Posterior cingulate gyrus (tissue), 11 donors: Measurements from ENCODE around the gene FILIP1.

Experiments
- DNase-seq, 10 donors: peaks; one replicate each; pipeline versions ENCODE4 v3.0.0 to v3.0.0-alpha.2; 2020 to 2021; ENCODE audit warnings: mixed read lengths in 3 of 10
- intact Hi-C: fragments of 100-400 bp; cut with DNase I; formaldehyde crosslinking; loops from one replicate; pipeline ENCODE4 v1.15.1; 2023

The FILIP1 gene

DNA sequence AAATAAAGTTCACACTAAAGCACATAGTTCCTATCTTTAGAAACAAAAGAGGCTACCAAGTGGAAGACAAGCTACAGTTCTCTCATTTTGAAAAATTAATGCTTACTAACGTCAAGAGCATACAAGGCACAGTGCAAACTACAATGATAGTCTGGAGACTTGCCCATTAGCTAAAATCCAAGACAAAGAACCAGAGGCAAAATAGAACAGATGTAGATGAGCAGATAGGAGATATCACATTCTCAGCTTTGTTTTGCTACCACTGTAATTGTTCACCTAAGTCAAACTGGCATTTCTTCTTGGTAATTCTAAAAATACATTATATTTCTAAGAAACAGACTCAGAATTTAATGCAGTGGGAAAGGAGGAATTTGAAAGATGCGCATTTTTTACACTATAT is 214.2 kb downstream of the FILIP1 start:
- intact Hi-C loops, result no loop called here
- no peak for DNase-seq

GRCh38 chr6:75278474-75279077 is 215.0 kb downstream of the FILIP1 start:
- no peak for DNase-seq
- intact Hi-C loops, result no loop called here

DNA sequence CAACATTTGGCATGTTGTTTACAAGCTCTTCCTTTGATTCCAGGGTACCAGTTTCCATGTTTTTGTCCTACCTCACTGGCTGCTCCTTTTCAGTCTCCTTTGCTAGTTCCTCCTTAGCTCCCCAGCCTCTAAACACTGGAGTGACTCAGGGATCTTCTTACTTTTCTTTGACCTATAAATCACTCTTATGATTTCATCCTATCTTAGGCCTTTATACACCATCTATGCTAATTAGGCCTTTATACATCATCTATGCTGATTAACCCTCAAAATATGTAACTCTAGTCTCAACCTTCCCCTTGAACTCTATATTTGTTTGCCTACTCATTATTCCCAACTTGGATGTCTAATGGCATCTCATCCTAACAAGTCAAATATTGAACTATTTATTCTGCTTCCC is 218.5 kb downstream of the FILIP1 start:
- intact Hi-C loops, result no loop called here
- no peak for DNase-seq

DNA sequence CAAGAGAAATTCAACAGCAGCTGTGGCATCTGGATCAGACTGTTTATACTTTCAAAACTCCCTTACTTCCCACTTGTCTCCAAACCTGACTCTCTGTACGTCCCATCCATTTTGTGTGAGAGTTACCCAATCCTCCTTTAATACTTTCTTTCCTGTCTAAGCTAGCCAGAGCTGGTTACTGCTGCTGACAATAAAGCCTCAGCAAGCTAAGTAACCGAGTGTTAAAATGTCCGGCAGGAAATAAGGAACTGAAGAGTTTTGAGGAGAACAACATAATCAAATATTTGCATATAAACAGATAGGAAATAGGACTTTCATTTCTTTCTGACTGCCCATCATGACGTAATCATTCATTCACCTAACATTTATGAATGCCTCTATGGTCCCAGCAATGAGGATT is 220.6 kb downstream of the FILIP1 start:
- DNase-seq, result no peak
- intact Hi-C loops, result no loop called here

GRCh38 chr6:75272145-75272840 is 221.3 kb downstream of the FILIP1 start:
- no peak for DNase-seq
- intact Hi-C loops, result no loop called here

GRCh38 chr6:75268988-75269354 is 224.6 kb downstream of the FILIP1 start:
- intact Hi-C loops, result no loop called here
- DNase-seq, result no peak

DNA sequence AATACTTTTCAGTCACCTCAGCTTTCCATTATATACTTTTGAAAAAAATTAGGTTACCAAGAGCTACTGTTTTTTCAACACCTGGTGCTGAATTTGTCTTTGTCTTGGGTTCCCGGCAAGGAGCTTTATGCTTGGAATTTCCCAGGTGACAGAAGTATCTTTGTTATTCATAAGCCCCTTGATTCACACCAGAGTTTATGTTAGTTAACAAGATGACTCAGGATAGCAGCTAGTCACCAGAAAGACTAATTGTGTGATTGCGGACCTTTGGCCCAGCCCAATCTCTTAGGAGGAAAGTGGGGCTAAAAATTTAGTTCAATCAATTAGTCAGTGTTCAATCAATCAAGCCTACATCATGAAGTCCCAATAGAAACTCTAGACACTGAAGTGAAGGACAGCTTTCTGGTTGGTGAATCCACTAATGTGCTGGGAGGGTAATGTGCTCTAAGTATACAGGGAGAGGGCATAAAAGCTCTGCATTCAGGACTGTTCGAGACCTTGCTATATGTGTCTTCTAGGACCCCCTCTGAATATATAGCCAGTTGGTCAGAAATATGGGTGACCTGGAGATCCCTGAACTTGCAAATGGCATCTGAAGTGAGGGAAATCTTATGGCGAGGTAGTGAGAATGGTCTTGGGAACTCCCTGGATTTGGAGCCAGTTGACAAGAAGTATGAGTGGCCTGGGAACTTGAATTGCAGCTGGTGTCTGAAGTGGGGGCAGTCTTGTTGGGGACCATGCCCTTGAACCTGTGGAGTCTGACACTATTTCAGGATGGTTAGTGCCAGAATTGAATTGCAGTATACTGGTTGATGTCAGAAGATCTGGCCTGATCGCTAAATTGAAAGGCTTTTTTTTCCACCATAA is 225.2 kb downstream of the FILIP1 start:
- intact Hi-C loops, result no loop called here
- peak in 1 of 10 donors; percentile 35 for DNase-seq

DNA sequence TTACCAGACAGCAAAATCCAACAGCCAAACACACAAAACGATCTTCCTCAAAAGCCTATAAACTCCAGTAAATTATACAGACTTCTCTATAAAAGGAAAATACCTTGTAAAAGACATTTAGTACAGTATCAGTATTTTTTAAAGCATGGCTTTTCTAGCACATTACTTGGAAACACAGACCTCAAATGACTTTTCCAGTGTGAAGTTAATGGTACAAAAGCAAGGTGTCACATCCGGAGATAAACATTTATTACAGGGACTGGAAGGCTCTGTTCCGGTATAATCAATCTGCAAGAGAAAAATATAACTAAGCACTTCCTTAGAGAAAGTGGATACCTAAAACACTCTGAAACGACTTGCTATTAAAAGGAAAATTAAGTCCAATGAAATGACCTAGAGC is 226.1 kb downstream of the FILIP1 start:
- intact Hi-C loops, result no loop called here
- DNase-seq, result no peak

- intact Hi-C loops, result loop anchor here (1.0 kb wide), 1 partner anchor 259 kb away; no protein-coding TSS in a partner anchor
- no peak for DNase-seq
These were observed 226.8 kb downstream of the FILIP1 start for GRCh38 chr6:75266716-75267291.

DNA sequence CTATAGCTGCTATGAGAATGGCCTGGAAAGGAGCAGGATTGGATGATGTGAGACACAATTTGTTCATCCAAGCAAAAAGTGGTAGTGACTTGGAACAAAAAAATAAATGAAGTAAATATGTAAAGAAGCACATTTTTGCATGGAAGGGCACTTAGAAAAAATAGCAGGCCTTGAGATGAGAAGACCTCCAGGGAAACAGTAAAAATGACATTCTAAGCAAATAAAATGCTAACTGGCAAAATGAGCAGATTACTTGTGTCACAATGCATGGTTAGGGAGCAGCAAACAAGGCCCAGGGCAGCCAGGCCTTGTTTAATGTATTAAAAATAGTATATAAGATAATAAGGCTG is 230.2 kb downstream of the FILIP1 start:
- intact Hi-C loops, result no loop called here
- DNase-seq, result no peak

- DNase-seq, result no peak
- intact Hi-C loops, result no loop called here
These were observed 230.7 kb downstream of the FILIP1 start for GRCh38 chr6:75262716-75263400.

DNA sequence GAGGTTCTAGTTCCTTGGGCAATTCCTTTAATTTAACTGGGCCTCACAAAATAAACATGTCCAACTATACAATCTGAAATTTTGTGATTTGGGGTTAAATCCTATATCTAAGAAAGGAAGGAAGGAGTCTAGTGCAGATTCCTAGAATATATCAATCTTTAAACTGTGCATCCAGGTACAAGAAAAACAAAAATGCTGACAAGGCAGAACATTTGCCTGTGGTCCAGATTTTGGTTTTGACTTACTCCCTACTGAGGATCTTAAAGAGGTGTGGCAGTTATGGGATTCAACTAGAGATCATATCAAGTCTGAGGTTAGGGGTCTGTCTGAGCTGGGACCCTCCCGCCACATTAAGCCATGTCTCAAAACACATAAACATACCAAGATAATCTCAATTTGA is 232.3 kb downstream of the FILIP1 start:
- intact Hi-C loops, result no loop called here
- no peak for DNase-seq

GRCh38 chr6:75257343-75258087 is 236.1 kb downstream of the FILIP1 start:
- no peak for DNase-seq
- intact Hi-C loops, result no loop called here

- intact Hi-C loops, result no loop called here
- no peak for DNase-seq
These were observed 243.0 kb downstream of the FILIP1 start for GRCh38 chr6:75250552-75250951.

- intact Hi-C loops, result no loop called here
- DNase-seq, result no peak
These were observed 243.8 kb downstream of the FILIP1 start for GRCh38 chr6:75249837-75250236.

- no peak for DNase-seq
These were observed 247.2 kb downstream of the FILIP1 start for GRCh38 chr6:75246386-75246785.

DNA sequence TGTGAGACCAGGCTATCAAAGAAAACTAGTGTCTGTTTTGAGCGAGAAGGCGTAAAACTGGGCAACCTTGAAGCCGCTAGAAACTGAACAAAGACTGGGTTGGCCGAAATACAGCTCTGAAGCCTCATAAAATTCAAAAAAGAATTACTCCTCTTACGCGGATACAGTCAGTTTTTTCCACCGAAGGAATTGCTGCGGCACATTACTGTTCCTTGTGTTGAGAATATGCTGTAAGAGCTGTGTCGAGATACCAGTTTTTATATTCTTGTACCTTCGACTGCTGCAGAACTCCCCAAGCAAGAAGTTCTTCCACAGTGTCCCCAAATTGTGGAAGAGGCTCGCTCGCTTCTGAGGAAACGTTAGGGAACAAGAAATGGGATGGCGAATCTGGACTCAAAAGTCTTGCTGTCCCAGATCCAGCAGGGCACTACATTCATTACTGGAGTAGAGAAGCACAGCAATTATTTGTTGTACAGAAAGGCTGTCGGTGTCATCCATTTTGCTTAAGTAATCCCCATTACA is 249.5 kb downstream of the FILIP1 start:
- intact Hi-C loops, result no loop called here
- DNase-seq, result peak in 1 of 10 donors; percentile 10

More at GRCh38 chr6:75246386-75246785, 247.2 kb downstream of the FILIP1 start:
- intact Hi-C loops, result no loop called here

- intact Hi-C loops, result loop anchor here (2.0 kb wide), 1 partner anchor 41 kb away; the partner anchor contains the start of gene TMEM30A
- DNase-seq, result peak; percentile 86 to 99 (median 94)
These were observed 250.1 kb downstream of the FILIP1 start, which contains the start of gene COX7A2 for GRCh38 chr6:75243333-75244062. TSS of gene COX7A2 (minus strand) at chr6:75243801. CDS start at chr6:75243734, 67 bp downstream.
